ENCODE results near the gene SYNDIG1.

Gene SYNDIG1

DNA sequence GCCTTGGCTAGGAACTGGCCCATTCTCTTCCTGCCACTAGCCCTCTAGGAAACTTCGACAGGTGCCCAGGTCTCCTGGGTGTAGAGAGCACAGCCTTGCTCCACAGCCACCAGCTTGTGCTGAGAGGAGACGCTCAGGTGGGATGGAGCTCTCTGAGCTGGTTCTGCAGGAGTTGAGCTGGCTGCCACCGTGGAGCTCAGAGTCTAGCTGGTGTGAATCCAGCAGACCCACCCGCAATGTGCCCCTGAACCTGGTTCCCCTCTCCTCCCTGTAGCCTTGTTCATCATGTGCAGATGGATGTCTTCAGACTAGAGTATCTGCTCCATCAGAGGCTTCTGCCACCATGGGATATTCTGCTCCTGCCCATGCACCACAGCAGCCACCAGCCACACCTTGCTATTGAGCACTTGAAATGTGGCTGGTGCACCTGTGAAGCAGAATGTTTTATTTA is 222.5 kb downstream of the SYNDIG1 start:
- TF ChIP-seq, protein P1, sequence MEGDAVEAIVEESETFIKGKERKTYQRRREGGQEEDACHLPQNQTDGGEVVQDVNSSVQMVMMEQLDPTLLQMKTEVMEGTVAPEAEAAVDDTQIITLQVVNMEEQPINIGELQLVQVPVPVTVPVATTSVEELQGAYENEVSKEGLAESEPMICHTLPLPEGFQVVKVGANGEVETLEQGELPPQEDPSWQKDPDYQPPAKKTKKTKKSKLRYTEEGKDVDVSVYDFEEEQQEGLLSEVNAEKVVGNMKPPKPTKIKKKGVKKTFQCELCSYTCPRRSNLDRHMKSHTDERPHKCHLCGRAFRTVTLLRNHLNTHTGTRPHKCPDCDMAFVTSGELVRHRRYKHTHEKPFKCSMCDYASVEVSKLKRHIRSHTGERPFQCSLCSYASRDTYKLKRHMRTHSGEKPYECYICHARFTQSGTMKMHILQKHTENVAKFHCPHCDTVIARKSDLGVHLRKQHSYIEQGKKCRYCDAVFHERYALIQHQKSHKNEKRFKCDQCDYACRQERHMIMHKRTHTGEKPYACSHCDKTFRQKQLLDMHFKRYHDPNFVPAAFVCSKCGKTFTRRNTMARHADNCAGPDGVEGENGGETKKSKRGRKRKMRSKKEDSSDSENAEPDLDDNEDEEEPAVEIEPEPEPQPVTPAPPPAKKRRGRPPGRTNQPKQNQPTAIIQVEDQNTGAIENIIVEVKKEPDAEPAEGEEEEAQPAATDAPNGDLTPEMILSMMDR (IDR thresholded peaks at IDR 0.05; ENCODE audit: low read depth, low read length, missing control alignments): no peak
- no peak overlapping the region for H3K4me3 ChIP-seq (ENCODE audit: low read depth, low read length)
- no peak for DNase-seq (ENCODE audit: low read depth)

DNA sequence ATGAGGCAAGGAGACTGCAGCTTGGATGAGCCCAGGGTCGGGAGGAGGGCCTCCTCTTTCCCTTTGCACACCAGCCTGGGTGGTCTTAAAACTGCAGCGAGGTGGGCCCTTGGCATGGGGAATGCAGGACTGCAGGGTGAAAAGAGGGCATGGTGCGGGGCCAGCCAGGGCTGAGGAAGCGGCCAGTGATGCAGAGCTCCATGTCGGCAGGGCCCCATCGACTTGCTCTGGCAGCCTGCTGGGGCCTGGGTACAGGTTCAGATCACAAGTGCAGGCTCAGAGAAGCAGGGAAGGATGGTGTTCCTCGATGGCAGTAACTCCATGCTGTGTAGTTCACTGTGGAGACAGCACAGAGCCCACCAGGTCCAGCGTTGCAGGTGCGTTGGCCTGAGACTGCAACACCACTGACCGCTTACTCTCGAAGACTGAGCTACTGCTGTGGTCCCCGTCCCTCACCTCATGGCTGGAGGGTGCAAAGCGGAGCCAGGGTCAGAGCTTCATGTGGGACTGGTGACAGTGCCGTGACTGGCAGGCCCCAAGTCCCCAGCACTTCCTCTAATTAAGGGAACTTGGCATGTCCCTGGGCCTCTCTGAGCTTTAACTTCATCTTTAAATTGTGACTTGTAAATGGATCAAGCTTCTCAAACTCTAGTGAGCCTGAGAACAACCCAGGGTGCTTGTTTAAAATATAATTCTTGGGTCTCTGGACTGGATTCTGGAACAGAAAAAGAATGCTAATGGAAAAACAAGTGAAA is 223.2 kb downstream of the SYNDIG1 start:
- TF ChIP-seq, protein P1 (IDR thresholded peaks at IDR 0.05; ENCODE audit: low read depth, low read length, missing control alignments): no peak
- DNase-seq (ENCODE audit: low read depth): no peak
- H3K4me3 ChIP-seq (ENCODE audit: low read depth, low read length): no peak overlapping the region

DNA sequence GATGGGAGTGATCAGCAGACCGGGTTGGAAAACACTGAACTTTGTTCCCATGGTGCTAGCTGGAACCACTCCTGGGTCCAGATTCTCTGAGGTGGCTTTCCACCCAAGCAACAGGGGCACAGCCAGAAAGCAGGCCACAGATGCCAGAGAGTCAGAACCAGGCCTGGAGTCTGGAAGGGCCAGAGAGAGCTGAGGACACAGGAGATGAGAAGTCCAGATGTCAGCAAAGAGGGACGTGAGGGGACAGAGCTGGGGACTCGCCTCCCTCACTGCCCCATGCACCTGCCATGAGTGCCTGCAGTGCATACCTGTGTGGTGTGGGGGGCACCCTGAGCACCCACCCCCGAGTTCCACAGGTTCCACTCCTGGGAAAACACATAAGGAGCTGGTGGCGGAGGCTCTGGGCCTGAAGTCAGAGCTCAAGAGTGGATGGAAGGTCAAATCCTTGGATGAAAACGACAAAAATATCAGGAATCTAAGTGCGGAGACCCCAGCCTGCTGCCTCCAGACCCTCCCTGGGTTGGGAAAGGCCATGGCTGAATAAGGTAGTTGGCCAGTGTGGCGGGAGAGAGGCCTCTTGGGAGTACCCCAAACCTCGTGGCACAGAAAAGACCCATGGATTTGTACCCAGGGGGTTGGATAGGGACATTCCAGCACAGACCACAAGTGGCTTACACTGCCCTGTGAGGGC is 224.2 kb downstream of the SYNDIG1 start:
- no peak overlapping the region for H3K4me3 ChIP-seq (ENCODE audit: low read depth, low read length)
- DNase-seq (ENCODE audit: low read depth): no peak
- TF ChIP-seq, protein P1 (IDR thresholded peaks at IDR 0.05; ENCODE audit: low read depth, low read length, missing control alignments): no peak

DNA sequence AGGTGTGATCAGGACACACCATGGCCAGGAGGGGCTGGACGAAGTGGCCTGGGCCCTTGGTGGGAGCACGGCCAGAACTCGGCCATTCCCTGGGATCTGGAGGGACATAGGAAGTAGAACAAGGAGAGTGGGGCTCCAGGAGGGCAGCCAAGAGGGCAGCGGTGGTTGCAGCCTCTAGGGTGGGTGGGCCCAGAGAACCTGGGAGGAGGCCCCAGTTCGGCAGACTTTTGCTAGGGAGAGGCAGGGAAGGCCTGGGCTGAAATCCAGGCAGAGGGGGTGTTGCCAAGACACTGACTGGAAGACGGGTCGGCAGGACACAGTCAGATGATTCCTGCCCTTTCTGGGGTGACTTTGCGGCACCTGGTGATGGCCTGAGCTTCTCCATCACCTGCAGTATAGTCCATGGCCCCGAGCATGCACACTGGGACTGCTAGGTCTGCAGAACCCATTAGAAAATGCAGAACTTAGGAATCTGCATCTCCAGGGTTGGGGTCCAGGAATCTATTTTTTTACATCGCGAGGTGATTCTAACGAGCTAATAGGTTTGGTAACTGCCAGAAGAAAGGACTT is 224.8 kb downstream of the SYNDIG1 start:
- TF ChIP-seq, protein P1 (IDR thresholded peaks at IDR 0.05; ENCODE audit: low read depth, low read length, missing control alignments): no peak
- DNase-seq (ENCODE audit: low read depth): no peak
- H3K4me3 ChIP-seq (ENCODE audit: low read depth, low read length): no peak overlapping the region

DNA sequence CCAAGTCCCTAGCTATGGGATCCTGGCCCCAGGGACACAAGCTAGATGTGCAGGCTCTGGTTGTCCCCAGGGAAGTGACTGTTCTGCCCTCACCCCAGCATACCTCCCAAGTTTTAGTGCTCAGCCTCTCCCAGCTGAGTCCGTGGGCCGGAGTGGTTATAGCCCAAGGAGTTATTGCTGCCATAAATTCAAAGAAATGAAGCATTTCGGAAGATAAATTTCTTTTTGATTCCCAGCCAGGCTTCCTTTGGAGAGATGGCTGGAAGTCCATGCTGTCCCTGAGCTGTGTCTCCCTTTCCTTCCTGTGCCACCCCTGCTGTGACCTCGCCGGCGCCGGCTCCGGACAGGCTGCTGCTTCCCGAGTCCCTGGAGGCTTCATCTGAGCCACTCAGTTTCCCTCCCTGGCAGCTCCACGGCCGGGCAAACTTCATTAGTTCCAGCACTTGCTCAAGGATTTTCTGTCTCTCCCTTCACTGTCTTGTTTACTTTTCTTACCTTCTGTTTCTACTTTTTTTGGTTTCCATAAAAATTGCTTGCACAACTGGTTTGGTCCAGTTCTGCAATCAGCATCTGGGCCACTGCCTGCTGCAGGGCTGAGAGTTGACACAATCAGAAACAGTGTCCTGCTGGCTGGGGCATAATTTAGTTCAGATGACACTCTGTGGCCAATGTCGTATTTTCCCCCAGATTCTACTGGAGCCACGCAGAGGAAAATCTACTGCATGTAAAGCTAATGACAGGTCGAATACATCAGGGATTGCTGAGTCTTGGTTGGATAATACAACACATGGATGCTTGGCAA is 225.5 kb downstream of the SYNDIG1 start:
- DNase-seq (ENCODE audit: low read depth): no peak
- TF ChIP-seq, protein P1 (IDR thresholded peaks at IDR 0.05; ENCODE audit: low read depth, low read length, missing control alignments): no peak

DNA sequence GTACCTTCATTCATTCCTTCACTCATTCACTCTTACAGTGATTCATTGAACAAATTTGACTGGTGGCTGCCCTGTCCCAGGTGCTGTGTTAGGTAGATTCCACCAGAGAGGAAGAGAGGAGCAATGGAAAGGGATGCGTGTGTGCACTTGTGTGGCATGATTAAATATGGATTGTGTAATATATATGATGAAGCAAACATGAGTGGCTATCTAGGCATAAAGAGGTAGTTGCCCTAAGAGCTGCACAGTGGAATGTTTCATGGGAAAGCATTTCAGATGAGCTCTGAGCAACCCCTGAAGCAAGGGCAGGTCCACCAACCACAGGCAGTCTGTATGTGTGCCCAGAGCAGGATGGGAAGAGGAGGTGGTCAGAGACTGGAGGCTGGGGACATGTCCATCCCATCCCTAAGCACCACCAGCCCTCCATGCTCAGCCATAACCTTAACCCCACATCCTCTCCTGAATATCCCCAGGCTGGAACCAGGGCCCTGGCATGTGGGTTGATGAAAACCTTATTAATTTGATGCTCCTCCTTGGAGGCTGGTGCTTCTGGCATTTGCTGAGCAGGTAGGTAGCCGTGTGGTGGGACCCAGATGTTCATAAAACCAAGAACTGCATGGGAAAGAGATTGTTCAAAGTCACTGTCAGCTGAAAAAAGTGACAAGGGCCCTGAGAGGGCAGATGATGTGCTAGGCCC is 226.2 kb downstream of the SYNDIG1 start:
- no peak for DNase-seq (ENCODE audit: low read depth)
- TF ChIP-seq, protein P1 (IDR thresholded peaks at IDR 0.05; ENCODE audit: low read depth, low read length, missing control alignments): no peak

More for the DNA sequence above, 225.5 kb downstream of the SYNDIG1 start:
- no peak overlapping the region for H3K4me3 ChIP-seq (ENCODE audit: low read depth, low read length)

More for the DNA sequence above, 226.2 kb downstream of the SYNDIG1 start:
- no peak overlapping the region for H3K4me3 ChIP-seq (ENCODE audit: low read depth, low read length)
